HL-60 (cell line): ENCODE results near the gene BPGM.

Source experiments
- DNase-seq, 2 experiments: peaks; one replicate each; pipeline ENCODE4 v3.0.0-alpha.2; 2010 to 2020; ENCODE audit warnings: low read depth in 1 of 2, low spot score in 1 of 2
- H3K27ac ChIP-seq: fragments of 250-450 bp; sonication (Bioruptor Pico); replicated peaks from 2 replicates; pipeline ENCODE4 v1.5.1; 2020; ENCODE audit warnings: mild to moderate bottlenecking, moderate library complexity
- H3K27me3 ChIP-seq: fragments of 250-450 bp; sonication (Bioruptor Pico); 2 replicates; pipeline ENCODE4 v1.5.1; 2021; ENCODE audit warnings: mild to moderate bottlenecking, moderate library complexity; ENCODE audit not compliant: insufficient read depth, poor library complexity, severe bottlenecking
- H3K4me3 ChIP-seq: replicated peaks from 2 replicates; pipeline ENCODE4 v1.5.1; 2011; ENCODE audit warnings: mild to moderate bottlenecking, control low read depth, low read length; ENCODE audit not compliant: insufficient read depth
- CTCF ChIP-seq: IDR thresholded peaks from one replicate; pipeline ENCODE4 v1.5.1; 2011; ENCODE audit warnings: low read length, control low read depth, inconsistent platforms; ENCODE audit not compliant: insufficient read depth
- GABPA ChIP-seq: IDR thresholded peaks from 2 replicates; pipeline ENCODE4 v1.6.1; 2012; ENCODE audit warnings: low read depth
- POLR2AphosphoS5 ChIP-seq: IDR thresholded peaks from 2 replicates; pipeline ENCODE4 v1.6.1; 2012; ENCODE audit warnings: low read depth
- REST ChIP-seq: IDR thresholded peaks from 2 replicates; pipeline ENCODE4 v1.6.1; 2012; ENCODE audit warnings: low read depth; ENCODE audit not compliant: insufficient replicate concordance
- SPI1 ChIP-seq: IDR thresholded peaks from 2 replicates; pipeline ENCODE4 v1.6.1; 2012; ENCODE audit warnings: low read depth, mild to moderate bottlenecking, borderline replicate concordance

Gene BPGM

GRCh38 chr7:134712196-134712595, 65.5 kb downstream of the BPGM start:
- Histone ChIP-seq H3K27ac (no peak overlapping the region), H3K27me3 (peaks cover 5% of the 10 kb centered on the region), H3K4me3 (no peak overlapping the region)
- no peak for DNase-seq
- no peak for TF ChIP-seq CTCF
- TF ChIP-seq GABPA = no peak
- TF ChIP-seq REST = no peak
- TF ChIP-seq POLR2AphosphoS5 = no peak
- no peak for TF ChIP-seq SPI1

GRCh38 chr7:134714470-134715205, 68.0 kb downstream of the BPGM start:
- no peak for TF ChIP-seq POLR2AphosphoS5
- TF ChIP-seq SPI1 = no peak
- no peak for TF ChIP-seq REST
- no peak for TF ChIP-seq GABPA
- no peak for TF ChIP-seq CTCF
- no peak for DNase-seq
- H3K27ac ChIP-seq = no peak overlapping the region
- peaks cover 5% of the 10 kb centered on the region for H3K27me3 ChIP-seq
- H3K4me3 ChIP-seq = no peak overlapping the region

- DNase-seq = no peak
- Histone ChIP-seq H3K4me3 (no peak overlapping the region), H3K27ac (no peak overlapping the region), H3K27me3 (peaks cover 2% of the 10 kb centered on the region)
- TF ChIP-seq SPI1 (no peak), GABPA (no peak), CTCF (no peak), REST (no peak), POLR2AphosphoS5 (no peak)
Observed at GRCh38 chr7:134718211-134718875, 71.7 kb downstream of the BPGM start.
